Pons (tissue), 1 donor: Measurements from ENCODE around the gene LRIG1.

Experiments used
- DNase-seq: peaks from one replicate; pipeline ENCODE4 v3.0.0-alpha.2; 2016; ENCODE audit warnings: low spot score

Gene LRIG1

DNA sequence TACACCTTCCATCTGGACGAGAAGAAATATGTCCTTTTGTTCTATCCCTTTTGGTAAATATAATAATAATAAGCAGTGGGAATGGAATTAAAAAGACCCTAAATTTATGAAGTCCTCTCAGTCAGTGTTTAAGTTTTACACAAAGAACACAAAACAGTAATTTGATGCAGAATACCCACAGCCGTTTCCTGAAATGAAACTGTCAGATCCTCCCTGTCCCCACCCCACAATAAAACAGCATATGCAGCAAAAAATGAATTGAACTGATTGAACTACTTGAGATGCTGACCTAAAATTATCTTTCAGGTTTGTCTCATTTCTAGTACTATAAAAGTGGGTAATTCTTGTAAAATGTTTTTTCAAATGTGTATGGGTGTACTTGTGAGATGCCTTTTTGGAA, 2.2 kb upstream of the LRIG1 start:
- DNase-seq: no peak

DNA sequence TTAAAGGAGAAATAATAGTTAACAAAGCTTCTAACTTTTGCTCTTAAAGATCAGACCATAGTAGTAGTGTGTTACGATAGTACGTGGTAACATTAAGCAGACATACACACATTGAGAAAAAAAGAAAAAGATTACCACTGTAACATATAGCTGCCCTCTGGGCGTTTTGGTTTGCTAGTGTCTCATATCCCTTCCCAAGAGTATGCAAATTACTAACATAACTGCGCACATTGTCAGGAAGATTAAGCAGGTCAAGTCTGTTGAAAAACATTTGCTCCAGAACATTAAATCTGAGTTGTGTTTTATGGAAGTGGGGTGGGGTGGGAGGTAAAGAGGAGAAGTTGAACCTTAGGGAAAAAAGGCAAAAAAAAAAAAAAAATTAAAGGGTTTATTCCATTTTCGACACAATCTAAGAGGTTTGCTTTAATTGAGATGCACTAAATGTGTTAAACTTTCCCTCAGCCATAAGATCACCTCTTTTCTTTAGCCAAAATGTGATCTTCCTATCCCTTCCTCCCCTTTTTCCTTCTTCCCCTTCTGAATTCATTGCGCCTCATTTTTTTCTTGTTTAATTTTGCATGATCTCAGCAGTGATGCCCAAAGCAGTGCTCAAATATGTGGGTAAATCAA, 1.5 kb upstream of the LRIG1 start:
- DNase-seq: no peak

DNA sequence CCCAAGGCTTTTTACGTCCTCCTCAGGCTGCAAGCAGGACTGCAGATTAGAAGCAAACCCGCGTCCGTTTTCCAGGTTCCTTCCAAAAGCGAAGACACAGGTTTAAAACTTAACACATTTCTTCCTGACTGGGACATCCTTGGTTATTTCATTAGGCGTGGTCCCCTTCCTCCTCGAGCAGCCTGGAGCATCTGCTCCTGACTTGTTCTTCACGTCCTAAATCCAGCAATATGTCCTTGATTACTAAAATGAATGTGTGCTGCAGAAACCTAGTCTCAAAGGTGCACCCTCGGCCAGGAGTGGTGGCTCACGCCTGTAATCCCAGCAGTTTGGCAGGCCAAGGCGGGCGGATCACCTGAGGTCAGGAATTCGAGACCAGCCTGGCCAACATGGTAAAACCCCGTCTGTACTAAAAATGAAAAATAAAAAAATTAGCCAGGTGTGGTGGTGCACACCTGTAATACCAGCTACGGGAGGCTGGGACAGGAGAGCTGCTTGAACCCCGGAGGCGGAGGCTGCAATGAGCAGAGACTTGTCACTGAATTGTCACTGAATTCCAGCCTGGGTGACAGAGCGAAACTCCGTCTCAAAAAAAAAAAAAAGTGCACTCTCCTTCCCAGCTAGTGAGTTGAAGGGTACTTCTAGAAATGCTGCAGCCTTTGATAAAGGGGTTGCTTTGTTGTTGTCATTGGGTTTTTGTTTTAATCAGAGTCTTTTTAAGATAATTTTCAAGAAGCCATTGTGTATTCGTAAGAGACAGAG, 842 bp upstream of the LRIG1 start:
- no peak for DNase-seq

DNA sequence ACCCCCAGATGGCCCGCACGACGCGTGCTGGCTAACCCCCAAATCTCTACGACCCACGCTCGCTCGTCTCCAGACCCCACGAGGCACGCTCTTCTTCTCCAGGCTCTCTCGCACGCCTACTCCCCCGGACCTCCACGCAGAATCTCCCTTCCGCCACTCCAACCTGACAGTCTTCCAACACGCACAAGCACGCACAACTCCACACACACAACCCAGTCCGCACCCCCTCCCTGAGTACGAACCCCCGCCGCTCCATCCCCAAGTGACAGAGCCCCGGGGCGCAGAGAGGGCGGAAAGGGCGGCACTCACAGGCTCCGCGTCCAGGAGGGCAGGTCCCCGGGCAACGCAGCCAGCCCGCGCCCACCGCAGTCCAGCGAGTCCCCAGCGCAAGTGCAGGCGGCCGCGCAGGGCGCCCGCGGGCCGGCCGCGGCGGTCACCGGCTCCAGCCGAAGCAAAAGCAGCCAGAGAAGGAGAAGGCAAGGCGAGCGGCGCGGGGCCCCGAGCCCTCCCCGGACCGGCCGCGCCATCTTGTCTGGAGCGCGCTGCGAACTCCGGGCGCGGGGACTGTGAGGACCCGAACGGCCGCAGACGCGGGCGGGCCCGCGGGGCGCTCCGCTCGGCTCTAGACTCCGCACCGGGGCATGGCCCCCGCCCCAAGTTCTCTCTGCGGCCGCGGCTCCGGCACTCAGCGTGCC, 794 bp downstream of the LRIG1 start:
- no peak for DNase-seq

DNA sequence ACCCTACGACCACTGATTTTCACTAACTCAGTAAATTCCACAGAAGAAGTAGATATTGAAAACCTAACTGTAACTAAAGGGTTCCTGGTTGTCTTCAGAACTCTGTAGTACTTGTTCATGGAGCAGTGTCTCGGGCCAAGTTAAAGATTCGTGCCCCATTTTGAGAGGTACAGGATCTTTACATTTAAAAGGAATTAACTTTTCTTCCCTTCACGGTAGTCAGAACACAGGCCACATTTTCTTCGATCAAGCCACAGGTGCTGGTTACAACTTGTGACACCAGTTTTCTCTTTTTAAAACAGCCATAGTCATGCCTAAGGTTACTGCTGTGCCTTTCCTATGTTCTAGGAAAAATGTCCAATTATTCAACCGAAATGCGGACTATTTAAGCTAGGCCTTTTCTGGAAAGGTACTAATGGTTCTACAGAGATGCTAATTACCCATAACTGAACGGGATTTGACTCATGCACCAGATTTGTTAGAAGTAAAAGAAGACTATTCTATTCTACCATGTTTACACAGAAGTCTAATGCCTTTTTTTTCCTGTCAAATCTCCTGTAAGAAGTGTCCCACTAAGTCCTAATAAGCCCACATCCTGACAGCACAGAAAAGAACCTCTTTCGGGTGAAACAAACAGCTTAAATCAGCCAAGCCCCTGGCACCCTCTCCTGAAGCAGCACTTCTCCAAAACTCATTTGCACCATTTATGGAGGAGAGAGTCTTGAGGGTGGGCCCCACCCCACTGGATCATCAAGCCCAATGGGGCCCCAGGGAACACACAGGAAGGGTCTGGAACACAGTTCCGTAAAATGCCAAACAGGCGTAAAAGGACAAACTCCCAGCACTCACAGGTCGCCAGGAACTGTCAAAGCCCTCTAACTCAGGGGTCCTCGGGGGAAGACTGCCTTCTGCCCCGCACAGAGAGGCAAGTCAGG, 1.9 kb downstream of the LRIG1 start:
- peak; percentile 68 for DNase-seq

DNA sequence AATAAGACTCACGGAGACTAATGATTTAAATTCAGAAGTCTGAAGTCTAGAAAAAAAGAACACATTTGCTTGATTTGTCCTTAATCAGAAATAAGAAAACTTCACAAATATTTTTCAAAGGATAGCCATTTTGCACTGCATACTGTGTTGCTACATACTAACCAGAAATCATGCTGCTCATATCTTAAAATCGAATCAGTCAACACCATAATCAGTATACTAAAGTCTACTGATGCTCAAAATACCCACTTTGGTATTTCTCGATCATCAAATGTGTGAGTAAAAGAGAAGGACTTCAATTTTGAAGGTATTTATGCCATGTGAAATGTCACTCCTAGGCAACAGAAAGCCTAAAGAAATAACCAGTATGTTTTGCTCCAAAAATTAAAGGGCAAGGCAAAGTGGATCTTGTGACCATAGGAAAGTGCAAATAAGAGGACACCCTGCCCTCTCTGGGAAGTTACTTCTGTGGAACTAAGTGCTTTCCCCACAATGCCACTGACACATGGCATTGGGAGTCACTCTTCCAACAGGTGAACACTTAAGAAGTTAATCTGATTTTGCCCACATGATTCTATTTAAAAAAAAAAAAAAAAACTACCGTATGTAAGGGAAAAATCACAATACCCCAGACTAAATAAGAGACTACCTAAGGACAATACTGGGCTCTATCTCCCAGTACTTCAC, 2.7 kb downstream of the LRIG1 start:
- no peak for DNase-seq

DNA sequence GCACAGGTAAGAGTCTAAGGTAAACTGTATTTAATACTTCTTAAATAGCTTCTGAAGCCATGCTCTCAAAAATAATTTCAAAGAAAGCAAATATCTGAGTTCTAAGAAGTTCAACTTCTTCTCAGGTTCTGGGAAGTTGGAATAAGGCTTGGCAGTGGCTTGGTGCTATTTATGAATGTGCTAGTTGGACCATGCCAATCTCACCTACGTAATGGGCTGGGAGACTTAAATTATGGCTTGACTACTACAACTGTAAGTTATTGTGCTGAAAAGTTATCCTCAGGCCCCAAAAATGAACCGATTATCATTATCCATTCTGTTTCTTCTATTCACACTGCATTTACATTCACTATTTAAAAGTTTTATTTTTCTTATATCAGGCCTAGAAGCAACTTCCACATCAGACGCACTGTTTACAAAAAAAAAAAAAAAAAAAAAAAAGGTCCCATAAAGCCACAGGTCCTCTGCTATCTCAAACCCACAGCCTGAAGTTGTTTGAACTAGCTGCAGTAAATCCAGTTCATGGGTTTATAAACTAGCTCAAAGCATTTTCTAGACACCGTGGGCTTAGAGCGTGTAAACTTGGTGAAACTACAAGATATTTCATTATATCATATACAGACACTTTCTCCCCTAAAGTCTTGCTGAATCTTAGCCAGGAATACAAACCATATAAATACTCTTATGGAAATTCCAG, 3.4 kb downstream of the LRIG1 start:
- DNase-seq: no peak

DNA sequence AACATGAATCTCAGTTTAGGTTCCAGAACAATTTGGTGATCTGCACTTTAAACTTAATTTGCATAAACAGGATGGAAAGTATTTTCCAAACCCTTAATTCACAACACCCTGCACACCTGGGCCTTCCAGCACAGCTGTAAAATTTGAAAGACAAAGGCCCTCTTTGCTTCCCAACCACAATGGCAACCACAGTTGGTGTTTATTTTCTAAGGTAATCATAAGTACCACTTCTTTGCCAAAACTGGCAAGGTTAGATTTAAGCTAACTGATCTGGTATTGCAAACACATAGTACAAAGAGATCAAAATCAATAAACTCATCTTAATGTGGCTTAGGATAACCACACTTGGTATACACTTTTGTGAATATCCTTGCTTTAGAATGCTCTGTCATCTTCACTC, 4.1 kb downstream of the LRIG1 start:
- no peak for DNase-seq

DNA sequence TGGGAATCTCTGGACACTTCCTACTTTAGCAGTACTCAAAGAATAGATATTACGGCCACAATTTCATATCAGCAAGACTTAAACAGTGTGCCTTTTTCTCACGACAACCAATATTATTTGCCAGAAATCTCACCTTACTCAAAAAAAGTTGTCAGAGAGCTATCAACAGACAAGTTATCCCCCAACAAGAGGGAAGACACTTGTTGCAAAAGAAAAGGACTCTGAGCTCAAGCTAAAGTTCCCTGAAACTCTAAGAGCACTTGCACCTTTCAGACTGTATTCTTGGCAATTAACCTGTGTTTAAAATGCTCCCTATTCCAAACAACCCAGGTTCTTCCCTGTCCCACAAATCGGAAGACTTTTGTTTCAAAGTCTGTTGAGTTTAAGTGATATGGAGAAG, 4.5 kb downstream of the LRIG1 start:
- no peak for DNase-seq

DNA sequence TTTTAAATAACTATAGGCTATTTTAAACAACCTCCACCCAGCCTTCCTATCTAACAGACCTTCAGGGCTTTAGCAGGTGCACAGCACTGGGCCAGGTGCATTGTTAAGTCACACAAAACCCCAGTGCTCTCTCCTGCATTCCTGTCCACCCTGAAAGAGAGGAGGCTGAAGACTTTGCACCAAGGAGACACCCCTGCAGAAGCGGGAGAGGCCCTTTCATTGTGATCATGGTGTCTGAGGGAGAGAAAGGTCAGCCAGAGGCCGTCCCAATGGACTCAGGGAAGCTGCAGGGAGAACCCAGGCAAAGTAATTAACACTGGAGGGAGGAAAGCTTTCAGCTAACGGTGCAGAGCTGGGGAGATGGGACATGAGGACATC, 5.2 kb downstream of the LRIG1 start:
- DNase-seq: no peak

DNA sequence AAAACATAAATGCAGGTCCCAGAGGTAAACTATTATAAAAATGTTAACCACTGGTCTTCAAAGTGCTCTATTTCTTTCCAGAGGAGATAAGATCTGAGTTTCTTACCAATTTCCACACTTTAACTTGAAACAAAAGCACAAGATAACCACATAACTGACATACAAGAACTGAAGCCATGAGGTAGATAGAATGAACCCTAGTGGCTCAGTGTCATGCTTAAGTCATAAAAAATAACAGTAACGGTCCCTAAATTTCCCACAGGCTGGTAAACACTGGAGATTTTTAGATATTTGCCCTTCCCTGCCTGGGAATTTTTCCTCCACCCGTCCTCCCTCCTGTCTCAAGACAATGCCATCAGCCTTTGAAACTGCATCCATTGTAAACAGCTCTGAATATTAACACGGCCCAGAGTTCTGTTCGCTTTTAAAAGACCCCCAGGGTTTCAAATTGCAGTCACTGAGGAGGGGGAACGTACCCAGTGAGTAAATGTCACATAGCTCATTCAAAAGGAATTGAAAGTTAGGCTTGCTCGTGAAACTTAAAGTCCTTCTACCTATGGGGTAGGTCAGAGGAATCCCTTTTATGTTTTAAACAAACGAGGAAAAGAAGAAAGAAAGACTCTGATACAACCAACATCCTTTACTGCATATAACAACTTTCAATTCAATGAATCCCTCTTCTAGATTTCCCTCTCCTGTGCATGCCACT, 5.7 kb downstream of the LRIG1 start:
- DNase-seq: no peak

DNA sequence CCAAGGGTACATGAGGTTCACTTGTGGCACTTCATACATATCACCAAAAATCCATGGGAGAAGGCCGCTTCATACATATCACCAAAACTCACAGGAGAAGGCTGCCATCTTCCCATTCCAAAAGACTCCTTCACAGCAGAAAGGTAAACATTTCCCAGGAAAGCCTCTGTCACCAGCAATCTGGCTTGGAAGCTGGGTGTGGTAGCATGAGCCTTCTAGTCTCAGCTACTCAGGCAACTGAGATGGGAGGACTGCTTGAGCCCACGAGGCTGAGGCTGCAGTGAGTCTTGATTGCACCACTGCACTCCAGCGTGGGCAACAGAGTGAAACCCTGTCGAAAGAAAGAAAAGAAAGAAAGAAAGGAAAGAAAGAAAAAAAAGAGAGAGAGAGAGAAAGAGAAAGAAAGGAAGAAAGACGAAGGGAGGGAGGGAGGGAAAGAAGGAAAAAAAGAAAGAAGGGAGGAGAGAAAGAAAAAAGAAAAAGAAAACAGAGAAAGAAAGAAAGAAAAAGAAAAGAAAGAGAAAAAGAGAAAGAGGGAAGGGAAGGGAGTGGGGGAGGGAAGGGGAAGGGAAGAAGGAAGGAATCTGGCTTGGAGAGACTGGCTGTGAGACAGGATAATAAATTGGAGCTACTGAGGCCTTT, 7.2 kb downstream of the LRIG1 start:
- no peak for DNase-seq

DNA sequence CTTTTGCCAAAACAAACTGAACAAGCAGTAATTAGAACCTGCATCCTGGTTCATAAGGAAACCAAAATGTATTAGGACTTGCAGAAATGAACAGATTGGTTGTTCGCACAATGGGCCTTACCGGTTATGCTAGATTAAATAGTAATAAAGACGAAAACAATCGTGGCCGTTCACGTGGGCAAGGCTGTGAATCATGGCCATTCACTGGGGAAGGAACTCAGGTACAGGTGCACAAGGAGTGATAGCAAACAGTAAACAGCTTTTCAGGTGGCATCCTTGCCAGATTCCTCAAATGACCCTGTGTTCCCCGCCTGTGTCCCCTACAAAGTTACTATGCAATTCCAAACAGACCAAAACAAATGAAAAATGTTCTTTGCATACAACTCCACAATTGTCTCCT, 8.2 kb downstream of the LRIG1 start:
- DNase-seq: no peak

DNA sequence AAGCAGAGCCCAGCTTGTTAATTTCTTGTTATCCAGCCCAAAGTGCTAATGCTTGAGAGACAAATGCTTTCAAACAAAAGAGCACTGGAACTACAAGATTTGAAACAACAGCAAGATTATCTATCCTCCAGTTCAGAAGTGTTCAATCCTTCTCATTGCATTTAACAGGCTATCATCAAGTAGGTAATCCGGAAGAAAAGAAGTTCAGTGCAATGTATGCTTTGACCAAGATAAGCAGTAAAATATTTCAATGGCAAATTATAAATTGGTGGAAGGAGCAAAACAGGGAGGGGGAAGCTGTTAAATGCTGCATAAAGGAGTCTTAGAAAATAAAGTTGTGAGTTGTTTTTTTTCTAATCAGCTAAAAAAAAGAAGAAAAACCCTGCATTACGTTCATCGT, 8.8 kb downstream of the LRIG1 start:
- DNase-seq: no peak

DNA sequence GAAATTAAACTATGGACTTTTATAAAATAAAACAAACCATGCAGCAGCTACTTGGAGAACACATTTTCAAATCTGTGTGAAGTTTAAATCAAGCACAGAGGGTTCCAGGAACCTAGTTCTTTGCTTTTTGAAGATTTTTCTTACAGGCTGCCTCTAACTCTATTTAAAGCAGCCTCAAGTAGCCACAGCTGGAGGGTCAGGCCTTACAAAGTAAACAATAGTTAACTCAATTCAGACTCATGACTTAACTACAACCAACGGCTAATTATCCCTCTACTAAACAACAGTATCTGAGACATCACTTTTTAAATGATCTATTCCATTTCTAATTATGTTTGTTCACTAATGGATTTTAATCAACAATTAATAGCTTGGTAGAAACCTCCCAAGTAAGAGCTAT, 9.8 kb downstream of the LRIG1 start:
- no peak for DNase-seq

DNA sequence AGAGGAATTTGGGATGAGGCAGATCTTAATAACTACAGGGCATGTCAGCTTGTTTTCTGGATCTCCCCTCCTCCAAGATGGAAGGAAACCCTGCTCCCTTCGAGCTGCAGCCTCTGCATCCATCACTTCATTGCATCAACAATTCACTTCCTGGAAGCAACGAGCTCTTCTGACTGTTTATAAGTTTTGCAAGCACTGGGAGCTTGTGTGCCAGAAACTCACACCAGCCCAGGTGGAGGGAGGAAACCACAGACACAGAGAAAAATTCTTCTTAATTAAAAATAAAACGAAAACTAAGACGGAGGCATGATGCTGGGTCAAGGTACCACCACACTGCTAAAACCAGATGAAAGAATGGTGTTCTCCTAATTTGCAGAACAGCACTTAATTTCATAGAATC, 10.6 kb downstream of the LRIG1 start:
- no peak for DNase-seq

DNA sequence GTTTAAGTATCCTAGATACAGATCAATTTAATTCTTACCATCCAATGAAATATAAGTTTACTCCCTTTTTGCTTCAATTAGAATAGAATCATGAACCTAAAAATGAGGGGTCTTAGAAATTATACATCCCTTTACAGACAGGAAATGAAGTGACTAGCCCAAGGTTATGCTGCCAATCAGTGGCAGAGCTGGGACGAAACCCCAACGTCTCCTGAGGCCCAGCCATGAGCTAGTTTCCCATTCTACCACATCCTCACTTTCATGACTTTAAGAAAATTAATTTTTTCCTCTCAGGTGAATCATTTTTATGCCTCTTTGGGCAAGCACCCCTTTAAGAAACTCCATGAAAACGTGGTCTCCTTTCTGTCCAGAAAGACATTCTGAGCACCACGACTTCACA, 11.2 kb downstream of the LRIG1 start:
- DNase-seq: no peak

DNA sequence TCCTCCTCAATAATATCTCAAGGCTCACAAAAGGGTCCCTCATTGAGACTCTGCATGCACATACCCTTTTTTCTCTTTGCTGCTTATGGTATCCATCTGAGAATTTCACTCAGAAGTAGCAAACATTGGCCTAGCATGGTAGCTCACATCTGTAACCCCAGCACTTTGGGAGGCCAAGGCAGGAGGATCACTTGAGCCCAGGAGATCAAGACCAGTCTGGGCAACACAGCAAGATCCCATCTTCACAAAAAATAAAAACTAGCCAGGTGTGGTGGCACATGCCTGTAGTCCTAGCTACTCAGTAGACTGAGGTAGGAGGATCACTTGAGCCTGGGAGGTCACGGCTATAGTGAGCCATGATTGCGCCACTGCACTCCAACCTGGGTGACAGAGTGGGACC, 11.7 kb downstream of the LRIG1 start:
- DNase-seq: no peak

DNA sequence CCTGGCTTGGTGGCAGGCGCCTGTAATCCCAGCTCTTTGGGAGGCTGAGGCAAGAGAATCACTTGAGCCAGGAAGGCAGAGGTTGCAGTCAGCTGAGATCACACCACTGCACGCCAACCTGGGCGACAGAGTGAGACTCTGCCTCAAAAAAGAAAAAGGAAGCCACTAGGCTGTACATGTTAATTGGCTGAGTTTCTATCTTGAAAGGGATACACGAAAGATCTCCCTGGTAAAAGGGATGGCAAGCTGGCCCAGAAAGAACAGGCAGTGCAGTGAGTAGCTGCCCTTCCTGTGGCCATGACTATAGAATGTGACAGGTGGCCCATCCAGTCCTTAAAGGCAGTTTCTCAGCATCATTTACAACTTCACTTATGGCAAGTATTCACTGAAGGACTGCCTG, 12.3 kb downstream of the LRIG1 start:
- no peak for DNase-seq

DNA sequence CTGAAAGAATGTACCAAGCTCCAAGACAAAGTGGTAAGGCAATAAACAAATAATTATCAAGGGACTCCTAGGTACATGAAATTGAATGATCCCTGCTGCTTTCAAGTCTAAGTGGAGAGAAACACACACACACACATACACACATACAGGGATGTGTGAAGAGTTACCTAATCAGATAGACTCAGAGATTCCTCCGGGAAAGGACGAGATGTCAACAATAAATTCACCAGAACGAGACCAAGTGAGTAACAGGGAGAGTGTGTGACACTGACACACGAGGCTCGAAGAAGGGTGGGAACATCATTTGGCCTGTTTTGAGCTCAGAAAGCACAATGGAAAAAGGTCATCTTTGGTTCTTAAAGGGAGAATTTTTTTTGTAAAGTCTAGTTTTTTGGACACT, 13.4 kb downstream of the LRIG1 start:
- DNase-seq: no peak
